Lung (tissue), 12 donors: Measurements from ENCODE around the gene ETV6. TPM values are rescaled to one million over a fixed set of nuclear protein-coding genes. Genes with fewer than 3 reads are reported as not detected.

Experiments used
- ATAC-seq: fragments of 200-7000 bp; cut with Tn5 transposase; one replicate; pipeline ENCODE4 v1.9.1; 2020; ENCODE audit warnings: moderate number of reproducible peaks; ENCODE audit not compliant: insufficient read depth, low FRiP score
- DNase-seq, 3 donors: peaks; one replicate each; pipeline ENCODE4 v3.0.0-alpha.2; 2013 to 2017
- H3K27ac ChIP-seq, 2 donors: one replicate each; pipeline ENCODE4 v1.5.1; 2013; ENCODE audit warnings: mild to moderate bottlenecking in 2 of 2, moderate library complexity in 2 of 2, control low read depth in 1 of 2, inconsistent platforms in 1 of 2, low read depth in 1 of 2, low read length in 1 of 2
- H3K27me3 ChIP-seq, 3 donors: one replicate each; pipeline ENCODE4 v1.5.1; 2013; ENCODE audit warnings: low read length in 2 of 3; ENCODE audit not compliant: control insufficient read depth in 3 of 3, insufficient read depth in 3 of 3
- H3K36me3 ChIP-seq, 4 donors: one replicate each; pipeline ENCODE4 v1.5.1; 2013; ENCODE audit warnings: low read length in 4 of 4, mild to moderate bottlenecking in 1 of 4, moderate library complexity in 1 of 4; ENCODE audit not compliant: control insufficient read depth in 4 of 4, insufficient read depth in 4 of 4
- H3K4me1 ChIP-seq, 5 donors: one replicate each; pipeline ENCODE4 v1.5.1; 2013; ENCODE audit warnings: low read length in 5 of 5, mild to moderate bottlenecking in 2 of 5, moderate library complexity in 1 of 5; ENCODE audit not compliant: control insufficient read depth in 5 of 5, insufficient read depth in 5 of 5
- H3K4me3 ChIP-seq: one replicate; pipeline ENCODE4 v1.5.1; 2013; ENCODE audit warnings: mild to moderate bottlenecking, control low read depth, moderate library complexity
- H3K9ac ChIP-seq, 2 donors: one replicate each; pipeline ENCODE4 v1.5.1; 2013; ENCODE audit warnings: low read length in 2 of 2, control low read depth in 1 of 2; ENCODE audit not compliant: insufficient read depth in 1 of 2
- H3K9me3 ChIP-seq, 4 donors: one replicate each; pipeline ENCODE4 v1.5.1; 2013; ENCODE audit warnings: low read length in 3 of 4, mild to moderate bottlenecking in 1 of 4, moderate library complexity in 1 of 4; ENCODE audit not compliant: control insufficient read depth in 4 of 4, insufficient read depth in 3 of 4
- WGBS, 2 donors: extraction: QIAGEN DNeasy Blood & Tissue Kit; methylation state at CpG; one replicate each; pipeline ENCODE4 v1.1.7; 2013; 5-methylcytosine and 5-hydroxymethylcytosine counted together
- polyA plus RNA-seq, 2 donors: library from polyadenylated mRNA; stranded (reverse); fragments of 200-250 nt; gene quantifications; one replicate each; pipeline ENCODE4 v1.2.1, GENCODE V29; 2013
- total RNA-seq, 2 donors: library from RNA; depleted of rRNA in 1 of 2; stranded (reverse); fragments of >200 nt in 1 of 2; gene quantifications; one replicate each; pipeline ENCODE4 v1.2.1, GENCODE V29; 2014 to 2021
- TF ChIP-seq, protein P1 (sequence below): IDR thresholded peaks from 2 replicates; pipeline ENCODE4 v1.5.1; 2012; ENCODE audit warnings: mild to moderate bottlenecking; ENCODE audit errors: control extremely low read depth, extremely low read depth
- donor health status: control.
- donor health status: control.
- donor health status: Bipolar disorder and iron deficiency.
- donor health status: healthy.
- donor health status: DM: yes; HTN: yes; CAD: no.

Gene ETV6
- total and polyA plus RNA-seq, 4 donors, result 8.6 to 45.7 (median 13.6) TPM

DNA sequence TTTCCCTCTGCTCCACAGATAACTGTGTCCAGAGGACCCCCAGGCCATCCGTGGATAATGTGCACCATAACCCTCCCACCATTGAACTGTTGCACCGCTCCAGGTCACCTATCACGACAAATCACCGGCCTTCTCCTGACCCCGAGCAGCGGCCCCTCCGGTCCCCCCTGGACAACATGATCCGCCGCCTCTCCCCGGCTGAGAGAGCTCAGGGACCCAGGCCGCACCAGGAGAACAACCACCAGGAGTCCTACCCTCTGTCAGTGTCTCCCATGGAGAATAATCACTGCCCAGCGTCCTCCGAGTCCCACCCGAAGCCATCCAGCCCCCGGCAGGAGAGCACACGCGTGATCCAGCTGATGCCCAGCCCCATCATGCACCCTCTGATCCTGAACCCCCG, 219.9 kb downstream of the ETV6 start:
- Histone ChIP-seq H3K9me3 (peaks cover 0 to 10% (median 3%) of the 10 kb centered on the region in 4 donors), H3K4me1 (peaks cover 0 to 6% (median 0%) of the 10 kb centered on the region in 5 donors), H3K27ac (no peak overlapping the region), H3K9ac (no peak overlapping the region), H3K4me3 (no peak overlapping the region), H3K27me3 (no peaks in the 10 kb centered on the region), H3K36me3 (peaks cover 6 to 35% (median 24%) of the 10 kb centered on the region in 4 donors)
- 98 to 99% methylated on average over 18 of the region's 18 CpGs for WGBS, 2 donors
- TF ChIP-seq, protein P1, sequence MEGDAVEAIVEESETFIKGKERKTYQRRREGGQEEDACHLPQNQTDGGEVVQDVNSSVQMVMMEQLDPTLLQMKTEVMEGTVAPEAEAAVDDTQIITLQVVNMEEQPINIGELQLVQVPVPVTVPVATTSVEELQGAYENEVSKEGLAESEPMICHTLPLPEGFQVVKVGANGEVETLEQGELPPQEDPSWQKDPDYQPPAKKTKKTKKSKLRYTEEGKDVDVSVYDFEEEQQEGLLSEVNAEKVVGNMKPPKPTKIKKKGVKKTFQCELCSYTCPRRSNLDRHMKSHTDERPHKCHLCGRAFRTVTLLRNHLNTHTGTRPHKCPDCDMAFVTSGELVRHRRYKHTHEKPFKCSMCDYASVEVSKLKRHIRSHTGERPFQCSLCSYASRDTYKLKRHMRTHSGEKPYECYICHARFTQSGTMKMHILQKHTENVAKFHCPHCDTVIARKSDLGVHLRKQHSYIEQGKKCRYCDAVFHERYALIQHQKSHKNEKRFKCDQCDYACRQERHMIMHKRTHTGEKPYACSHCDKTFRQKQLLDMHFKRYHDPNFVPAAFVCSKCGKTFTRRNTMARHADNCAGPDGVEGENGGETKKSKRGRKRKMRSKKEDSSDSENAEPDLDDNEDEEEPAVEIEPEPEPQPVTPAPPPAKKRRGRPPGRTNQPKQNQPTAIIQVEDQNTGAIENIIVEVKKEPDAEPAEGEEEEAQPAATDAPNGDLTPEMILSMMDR, result no peak
- ATAC-seq (no peak), DNase-seq (no peak)

GRCh38 chr12:11870041-11870451, 220.6 kb downstream of the ETV6 start:
- TF ChIP-seq, protein P1, result no peak
- peaks cover 0 to 6% (median 0%) of the 10 kb centered on the region in 5 donors for H3K4me1 ChIP-seq
- H3K27me3 ChIP-seq, result no peaks in the 10 kb centered on the region
- 98% methylated on average over 8 of the region's 8 CpGs for WGBS, 2 donors
- no peak overlapping the region for H3K4me3 ChIP-seq
- DNase-seq (no peak), ATAC-seq (no peak)
- no peak overlapping the region for H3K27ac ChIP-seq
- peaks cover 0 to 10% (median 3%) of the 10 kb centered on the region in 4 donors for H3K9me3 ChIP-seq
- peaks cover 6 to 35% (median 24%) of the 10 kb centered on the region in 4 donors for H3K36me3 ChIP-seq
- H3K9ac ChIP-seq, result no peak overlapping the region

DNA sequence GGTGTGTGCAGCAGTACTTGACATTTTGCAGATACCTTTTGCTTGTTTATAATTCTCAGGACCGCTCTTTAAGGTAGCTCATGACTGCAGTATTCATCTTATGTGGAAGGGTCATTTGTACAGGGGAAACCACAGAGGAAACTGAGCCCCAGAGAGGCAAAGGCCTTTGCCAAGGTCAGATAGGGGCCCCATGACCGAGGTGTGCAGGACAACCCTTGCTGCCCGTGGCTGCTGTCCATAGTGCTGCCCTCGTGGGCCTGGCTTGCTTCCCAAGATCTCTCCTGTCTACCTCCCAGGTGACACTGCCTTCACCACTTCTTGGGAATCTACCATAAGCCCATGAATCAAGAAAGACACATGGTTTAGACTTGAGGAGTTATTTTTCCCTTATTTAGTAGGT, 222.6 kb downstream of the ETV6 start:
- ATAC-seq (no peak), DNase-seq (no peak)
- no peaks in the 10 kb centered on the region for H3K9me3 ChIP-seq
- H3K27me3 ChIP-seq, result no peaks in the 10 kb centered on the region
- WGBS, 2 donors, result 81 to 84% methylated on average over 4 of the region's 4 CpGs
- H3K27ac ChIP-seq, result no peak overlapping the region
- no peak overlapping the region for H3K4me3 ChIP-seq
- H3K36me3 ChIP-seq, result peaks cover 2 to 23% (median 19%) of the 10 kb centered on the region in 4 donors
- TF ChIP-seq, protein P1, result no peak
- H3K4me1 ChIP-seq, result peaks cover 0 to 15% (median 5%) of the 10 kb centered on the region in 5 donors
- no peak overlapping the region for H3K9ac ChIP-seq

DNA sequence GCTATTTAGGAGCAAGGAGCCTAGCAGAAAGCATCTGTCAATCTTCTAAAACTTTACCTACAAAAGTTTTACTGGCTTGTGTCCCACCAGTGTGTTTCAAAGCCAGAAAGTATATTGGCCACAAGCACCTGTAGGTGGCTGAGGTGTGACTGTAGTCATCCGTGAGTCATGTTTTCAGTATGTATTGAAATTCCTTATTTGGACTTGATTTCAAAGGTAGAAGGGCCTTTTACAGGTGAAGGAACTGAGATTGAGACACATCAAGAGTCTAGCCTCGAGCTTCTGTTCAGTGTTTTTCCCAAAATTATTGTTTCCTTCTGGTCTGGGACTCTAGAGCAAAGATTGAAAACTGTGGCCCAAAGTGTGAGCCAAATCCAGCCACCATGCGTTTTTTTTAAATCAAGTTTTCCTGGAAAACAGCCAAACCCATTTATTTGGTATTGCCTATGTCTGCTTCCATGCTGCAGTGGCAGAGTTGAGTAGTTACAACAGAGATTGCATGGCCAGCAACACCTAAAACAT, 226.0 kb downstream of the ETV6 start:
- H3K27ac ChIP-seq, result no peak overlapping the region
- no peak overlapping the region for H3K4me3 ChIP-seq
- H3K4me1 ChIP-seq, result peaks cover 0 to 22% (median 14%) of the 10 kb centered on the region in 5 donors
- H3K9ac ChIP-seq, result no peak overlapping the region
- no peaks in the 10 kb centered on the region for H3K9me3 ChIP-seq
- no peak for ATAC-seq
- TF ChIP-seq, protein P1, result no peak
- DNase-seq, result peak in 2 of 3 donors; percentile 49 to 51
- peaks cover 2 to 9% (median 5%) of the 10 kb centered on the region in 4 donors for H3K36me3 ChIP-seq
- 39 to 43% methylated on average over 3 of the region's 3 CpGs for WGBS, 2 donors
- no peaks in the 10 kb centered on the region for H3K27me3 ChIP-seq
